ENCODE data around the gene FCN3.

The FCN3 gene

DNA sequence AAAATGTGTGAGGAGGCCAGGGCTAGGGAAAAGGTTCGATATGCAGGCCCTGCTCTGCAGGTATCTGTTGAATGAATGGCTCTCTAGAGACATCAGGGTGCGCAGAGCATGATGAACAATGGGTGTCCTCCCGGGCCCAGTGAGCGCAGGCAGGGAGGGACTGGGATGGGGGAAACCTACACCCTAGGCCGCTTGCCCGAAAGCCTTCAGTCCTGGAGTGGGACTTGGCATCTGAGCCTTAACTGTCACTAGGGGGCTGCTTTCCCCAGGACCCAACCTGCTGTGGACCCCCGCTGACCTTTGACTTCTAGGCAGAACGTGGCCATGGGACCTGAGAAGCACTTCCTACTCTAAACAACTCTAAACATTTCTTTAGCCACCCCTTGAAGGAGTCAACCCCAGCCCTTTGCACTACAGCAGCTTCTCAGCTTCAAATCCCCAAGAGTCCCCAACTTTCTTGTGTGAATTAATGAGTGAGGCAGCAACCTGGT lies 7.4 kb downstream of the FCN3 start:
- peak overlapping the region; percentile 70 to 85 (median 83) for H3K27ac Mint-ChIP-seq
- TF ChIP-seq CTCF (IDR thresholded peaks at IDR 0.05; ENCODE audit: unreplicated experiment in 3 of 3): no peak
- H3K4me3 Mint-ChIP-seq: peak overlapping the region; percentile 83 to 86 (median 85)
- no peaks in the 10 kb centered on the region for H3K9me3 Mint-ChIP-seq
- peaks cover 23% of the 10 kb centered on the region for H3K4me1 Mint-ChIP-seq
- peaks cover 4% of the 10 kb centered on the region for H3K27me3 Mint-ChIP-seq (ENCODE audit: low read depth)
- no peaks in the 10 kb centered on the region for H3K36me3 Mint-ChIP-seq (ENCODE audit: low read depth)

- Mint-ChIP-seq H3K27ac (peak within 1 kb of the TSS; percentile 87 to 92 (median 88)), H3K4me3 (peak within 1 kb of the TSS; percentile 88 to 93 (median 91)), H3K27me3 (ENCODE audit: low read depth) (peaks cover 4% of the 10 kb centered on the region), H3K4me1 (peaks cover 23% of the 10 kb centered on the region), H3K9me3 (no peaks in the 10 kb centered on the region), H3K36me3 (ENCODE audit: low read depth) (no peaks in the 10 kb centered on the region)
- peak in 2 of 3 experiments; percentile 14 to 22 for TF ChIP-seq CTCF (IDR thresholded peaks at IDR 0.05; ENCODE audit: unreplicated experiment in 3 of 3)
Observed at GRCh38 chr1:27366411-27367159, 8.0 kb downstream of the FCN3 start, which contains the start of gene MAP3K6. Gene MAP3K6, minus strand, starts transcription at chr1:27366961. Its CDS starts 364 bp downstream, at chr1:27366597.

- Mint-ChIP-seq H3K9me3 (no peaks in the 10 kb centered on the region), H3K36me3 (ENCODE audit: low read depth) (no peaks in the 10 kb centered on the region)
Observed at GRCh38 chr1:27366113-27366410, 8.6 kb downstream of the FCN3 start.

GRCh38 chr1:27365372-27366112 lies 9.1 kb downstream of the FCN3 start:
- peak overlapping the region; percentile 88 to 93 (median 91) for H3K4me3 Mint-ChIP-seq
- H3K27me3 Mint-ChIP-seq (ENCODE audit: low read depth): peaks cover 11% of the 10 kb centered on the region
- H3K9me3 Mint-ChIP-seq: no peaks in the 10 kb centered on the region
- peaks cover 23% of the 10 kb centered on the region for H3K4me1 Mint-ChIP-seq
- TF ChIP-seq CTCF (IDR thresholded peaks at IDR 0.05; ENCODE audit: unreplicated experiment in 3 of 3): no peak
- peak overlapping the region; percentile 87 to 92 (median 88) for H3K27ac Mint-ChIP-seq
- no peaks in the 10 kb centered on the region for H3K36me3 Mint-ChIP-seq (ENCODE audit: low read depth)

More at GRCh38 chr1:27366113-27366410, 8.6 kb downstream of the FCN3 start:
- Mint-ChIP-seq H3K4me1 (peaks cover 23% of the 10 kb centered on the region), H3K27ac (peak overlapping the region; percentile 87 to 92 (median 88)), H3K27me3 (ENCODE audit: low read depth) (peaks cover 7% of the 10 kb centered on the region), H3K4me3 (peak overlapping the region; percentile 88 to 93 (median 91))
- no peak for TF ChIP-seq CTCF (IDR thresholded peaks at IDR 0.05; ENCODE audit: unreplicated experiment in 3 of 3)

- TF ChIP-seq CTCF (IDR thresholded peaks at IDR 0.05; ENCODE audit: unreplicated experiment in 3 of 3): no peak
- H3K4me3 Mint-ChIP-seq: peak overlapping the region; percentile 88 to 93 (median 91)
Observed at GRCh38 chr1:27364696-27365371, 9.8 kb downstream of the FCN3 start.

More at GRCh38 chr1:27364696-27365371, 9.8 kb downstream of the FCN3 start:
- peaks cover 27% of the 10 kb centered on the region for H3K4me1 Mint-ChIP-seq
- peaks cover 17% of the 10 kb centered on the region for H3K27me3 Mint-ChIP-seq (ENCODE audit: low read depth)
- no peaks in the 10 kb centered on the region for H3K36me3 Mint-ChIP-seq (ENCODE audit: low read depth)
- H3K9me3 Mint-ChIP-seq: no peaks in the 10 kb centered on the region
- H3K27ac Mint-ChIP-seq: peak overlapping the region; percentile 87 to 92 (median 88)

Measured in nephron (organoid).